Fibroblast of the aortic adventitia (primary cell): ENCODE results near the gene HTR4. TPM values are rescaled to one million over a fixed set of nuclear protein-coding genes. Genes with fewer than 3 reads are reported as not detected.
"Not testable (repeated sequence)": the region's sequence is repeated elsewhere in the genome, so short reads cannot be mapped to it uniquely, and the experiment has no call there.

ENCODE experiments used
- DNase-seq: peaks from one replicate; pipeline ENCODE4 v3.0.0-alpha.2; 2010; ENCODE audit warnings: low read depth
- H3K4me3 ChIP-seq: 2 replicates; pipeline ENCODE4 v1.5.1; 2011; ENCODE audit warnings: low read depth, mild to moderate bottlenecking, control low read depth, low read length, moderate library complexity
- total RNA-seq: library from RNA; depleted of rRNA; stranded (reverse); fragments of >200 nt; gene quantifications from 2 replicates; pipeline ENCODE4 v1.2.3, GENCODE V29; 2012; ENCODE audit warnings: low replicate concordance
- TF ChIP-seq, protein P1 (sequence below): IDR thresholded peaks from 2 replicates; pipeline ENCODE4 v1.5.1; 2011; ENCODE audit warnings: mild to moderate bottlenecking, low read length, control low read depth, inconsistent platforms; ENCODE audit not compliant: insufficient read depth

Gene HTR4
- total RNA-seq, 1 donor, result 0.18 TPM

DNA sequence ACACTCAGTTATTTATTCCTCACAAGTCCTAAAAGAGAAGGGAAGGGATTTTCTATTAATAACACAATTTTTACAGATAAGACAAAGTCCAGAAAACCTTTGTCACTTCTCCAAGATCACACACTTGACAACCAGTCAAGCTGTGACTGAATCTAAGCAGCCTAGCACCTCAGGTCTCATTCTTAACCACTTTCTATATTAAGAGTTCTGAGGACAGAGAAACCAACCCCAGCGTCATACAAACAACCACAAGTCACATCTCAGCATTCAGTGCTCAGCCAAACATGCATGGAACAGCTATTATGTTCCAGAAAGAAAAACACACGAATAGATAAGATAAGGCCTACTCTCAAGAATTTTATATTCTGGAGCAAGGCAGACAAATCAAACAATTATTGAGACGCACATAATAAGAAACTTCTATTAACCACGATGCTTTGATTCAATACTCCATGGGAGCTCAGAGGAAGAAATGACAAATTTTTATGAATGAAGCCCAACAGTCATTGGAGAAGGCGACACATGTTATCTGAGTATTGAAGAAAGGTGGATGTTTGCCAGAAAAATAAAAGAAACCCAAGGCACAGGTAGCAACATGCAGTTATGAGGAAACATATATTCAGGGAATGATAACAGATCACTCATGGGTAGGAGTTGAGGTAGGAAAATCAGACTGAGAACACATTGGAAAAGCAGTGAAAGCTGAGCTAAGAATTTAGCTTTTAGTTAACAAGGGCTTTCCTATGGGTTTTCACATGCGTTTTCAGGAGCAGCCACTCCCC lies 113.1 kb downstream of the HTR4 start:
- TF ChIP-seq, protein P1, sequence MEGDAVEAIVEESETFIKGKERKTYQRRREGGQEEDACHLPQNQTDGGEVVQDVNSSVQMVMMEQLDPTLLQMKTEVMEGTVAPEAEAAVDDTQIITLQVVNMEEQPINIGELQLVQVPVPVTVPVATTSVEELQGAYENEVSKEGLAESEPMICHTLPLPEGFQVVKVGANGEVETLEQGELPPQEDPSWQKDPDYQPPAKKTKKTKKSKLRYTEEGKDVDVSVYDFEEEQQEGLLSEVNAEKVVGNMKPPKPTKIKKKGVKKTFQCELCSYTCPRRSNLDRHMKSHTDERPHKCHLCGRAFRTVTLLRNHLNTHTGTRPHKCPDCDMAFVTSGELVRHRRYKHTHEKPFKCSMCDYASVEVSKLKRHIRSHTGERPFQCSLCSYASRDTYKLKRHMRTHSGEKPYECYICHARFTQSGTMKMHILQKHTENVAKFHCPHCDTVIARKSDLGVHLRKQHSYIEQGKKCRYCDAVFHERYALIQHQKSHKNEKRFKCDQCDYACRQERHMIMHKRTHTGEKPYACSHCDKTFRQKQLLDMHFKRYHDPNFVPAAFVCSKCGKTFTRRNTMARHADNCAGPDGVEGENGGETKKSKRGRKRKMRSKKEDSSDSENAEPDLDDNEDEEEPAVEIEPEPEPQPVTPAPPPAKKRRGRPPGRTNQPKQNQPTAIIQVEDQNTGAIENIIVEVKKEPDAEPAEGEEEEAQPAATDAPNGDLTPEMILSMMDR, result no peak
- DNase-seq, result peak; percentile 14

DNA sequence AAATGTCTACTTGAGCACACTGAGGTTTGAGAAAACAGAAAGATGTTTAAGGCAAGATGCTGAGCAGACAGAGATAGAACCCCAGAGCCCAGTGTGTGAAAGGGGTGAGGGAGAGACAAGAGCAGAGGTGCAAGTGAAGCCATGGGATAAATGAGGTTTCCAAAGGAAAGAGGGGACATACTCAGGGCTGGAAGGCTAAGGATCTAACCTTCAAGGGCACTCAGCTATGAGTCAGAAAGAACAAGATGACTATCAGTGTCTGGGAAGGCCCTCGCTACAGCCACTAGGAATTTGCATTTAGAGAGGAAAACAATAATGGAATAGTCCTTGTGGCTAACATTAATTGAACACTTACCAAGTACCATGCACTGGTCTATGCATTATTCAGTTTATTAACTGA lies 113.7 kb downstream of the HTR4 start:
- no peak for DNase-seq
- H3K4me3 ChIP-seq, result no peak overlapping the region
- TF ChIP-seq, protein P1, result no peak

More for the DNA sequence above, 113.1 kb downstream of the HTR4 start:
- no peak overlapping the region for H3K4me3 ChIP-seq

DNA sequence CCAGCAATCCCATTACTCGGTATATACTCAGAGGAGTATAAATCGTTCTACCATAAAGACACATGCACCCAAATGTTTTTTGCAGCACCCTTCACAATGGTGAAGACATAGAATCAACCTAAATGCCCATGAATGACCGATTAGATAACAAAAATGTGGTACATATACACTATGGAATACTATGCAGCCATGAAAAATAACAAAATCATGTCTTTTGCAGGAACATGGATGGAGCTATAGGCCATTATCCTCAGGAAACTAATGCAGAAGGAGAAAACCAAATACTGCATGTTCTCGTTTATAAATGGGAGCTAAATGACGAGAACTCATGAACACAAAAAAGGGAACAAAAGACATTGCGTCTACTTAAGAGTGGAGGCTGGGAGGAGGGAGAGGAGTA lies 114.5 kb downstream of the HTR4 start:
- no peak for DNase-seq
- no peak overlapping the region for H3K4me3 ChIP-seq
- TF ChIP-seq, protein P1, result no peak

DNA sequence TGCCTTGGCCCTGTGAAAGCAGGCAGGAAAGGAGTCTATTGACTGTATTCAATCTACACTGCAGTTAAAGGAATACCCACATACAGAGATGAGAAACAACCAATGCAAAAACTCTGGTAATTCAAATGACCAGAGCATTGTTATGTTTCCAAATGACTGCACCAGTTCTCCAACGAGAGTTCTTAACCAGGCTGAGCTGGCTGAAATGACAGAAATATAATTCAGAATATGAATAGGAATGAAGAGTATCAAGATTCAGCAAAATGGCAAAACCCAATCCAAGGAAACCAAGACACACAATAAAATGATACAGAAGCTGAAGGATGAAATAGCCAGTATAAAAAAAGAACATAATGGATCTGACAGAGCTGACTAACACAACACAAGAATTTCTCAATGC lies 119.1 kb downstream of the HTR4 start:
- H3K4me3 ChIP-seq, result no peak overlapping the region
- TF ChIP-seq, protein P1, result no peak
- DNase-seq, result no peak

DNA sequence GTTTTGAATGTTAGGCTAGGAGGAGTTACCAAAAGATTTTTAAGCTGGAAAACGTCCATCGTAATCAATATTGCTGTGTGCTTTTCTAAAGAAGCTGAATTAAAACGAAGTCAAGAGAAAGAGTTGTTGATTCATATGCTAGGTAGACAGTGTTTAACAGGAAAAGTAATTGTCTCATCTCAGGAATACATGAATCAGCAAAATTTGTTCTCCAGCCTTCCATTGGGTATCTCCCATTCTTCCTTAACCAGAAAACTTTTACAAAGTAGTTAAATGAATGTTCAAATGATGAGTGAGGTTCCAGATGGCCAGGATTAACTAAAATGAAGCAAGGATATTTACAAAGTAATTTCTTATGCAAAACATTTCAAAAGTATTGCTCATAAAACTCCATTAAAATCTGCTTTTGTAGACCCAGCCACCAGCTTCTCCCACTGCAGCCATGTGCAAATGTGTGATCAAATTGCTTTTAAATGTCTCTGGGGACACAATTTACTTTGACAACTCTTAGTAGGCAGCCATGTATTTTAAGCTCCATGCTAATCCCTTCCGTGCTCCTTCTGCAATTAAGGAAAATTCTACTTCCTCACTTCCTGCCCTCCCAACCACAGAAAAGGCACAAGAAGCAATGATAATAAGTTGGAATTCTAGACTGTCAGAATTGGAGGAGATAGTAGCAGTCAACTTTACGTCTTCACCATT lies 121.2 kb downstream of the HTR4 start:
- TF ChIP-seq, protein P1, result no peak
- DNase-seq, result no peak
- H3K4me3 ChIP-seq, result no peak overlapping the region

DNA sequence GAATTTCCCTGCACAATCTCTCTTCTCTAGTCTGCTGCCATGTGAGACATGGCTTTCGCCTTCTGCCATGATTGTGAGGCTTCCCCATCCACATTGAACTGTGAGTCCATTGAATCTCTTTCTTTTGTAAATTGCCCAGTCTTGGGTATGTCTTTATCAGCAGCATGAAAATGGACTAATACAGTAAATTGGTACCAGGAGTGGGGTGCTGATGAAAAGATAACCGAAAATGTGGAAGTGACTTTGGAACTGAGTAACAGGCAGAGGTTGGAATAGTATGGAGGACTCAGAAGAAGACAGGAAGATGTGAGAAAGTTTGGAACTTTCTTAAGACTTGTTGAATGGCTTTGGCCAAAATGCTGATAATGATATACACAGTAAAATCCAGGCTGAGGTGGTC lies 124.9 kb downstream of the HTR4 start:
- not testable (repeated sequence) for H3K4me3 ChIP-seq, DNase-seq

DNA sequence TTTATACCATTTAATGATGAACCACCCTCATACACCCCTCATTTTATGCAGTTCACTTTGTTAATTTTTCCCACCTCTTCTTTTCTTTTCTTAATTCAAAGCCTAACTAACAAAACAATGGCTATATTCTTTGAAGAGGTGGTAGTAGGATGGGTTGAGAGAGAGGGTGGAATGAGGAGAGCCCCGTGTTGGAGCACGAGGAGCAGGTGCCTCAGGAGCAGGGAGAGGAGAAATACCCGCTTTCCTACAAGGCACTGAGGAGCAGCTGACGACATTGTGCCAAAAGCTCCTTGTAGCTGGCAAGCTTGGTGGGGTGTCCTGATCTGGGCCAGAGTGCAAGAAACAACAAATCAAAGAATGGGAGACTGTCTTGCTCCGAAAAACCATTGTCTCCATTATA lies 129.6 kb downstream of the HTR4 start:
- no peak overlapping the region for H3K4me3 ChIP-seq
- DNase-seq, result no peak
- TF ChIP-seq, protein P1, result no peak
